HG03039 (cell line): ENCODE data around the gene GALNT10.
A peak's percentile ranks its signal among the peaks of the same experiment; 100 is the strongest.
"Not testable (repeated sequence)": the region's sequence is repeated elsewhere in the genome, so short reads cannot be mapped to it uniquely, and the experiment has no call there.

Source experiments
- ATAC-seq: cut with Tn5 transposase; IDR thresholded peaks from one replicate; pipeline ENCODE4 v1.9.1; 2021; ENCODE audit warnings: mild to moderate bottlenecking, moderate library complexity; ENCODE audit not compliant: unreplicated experiment

GALNT10 gene, protein sequence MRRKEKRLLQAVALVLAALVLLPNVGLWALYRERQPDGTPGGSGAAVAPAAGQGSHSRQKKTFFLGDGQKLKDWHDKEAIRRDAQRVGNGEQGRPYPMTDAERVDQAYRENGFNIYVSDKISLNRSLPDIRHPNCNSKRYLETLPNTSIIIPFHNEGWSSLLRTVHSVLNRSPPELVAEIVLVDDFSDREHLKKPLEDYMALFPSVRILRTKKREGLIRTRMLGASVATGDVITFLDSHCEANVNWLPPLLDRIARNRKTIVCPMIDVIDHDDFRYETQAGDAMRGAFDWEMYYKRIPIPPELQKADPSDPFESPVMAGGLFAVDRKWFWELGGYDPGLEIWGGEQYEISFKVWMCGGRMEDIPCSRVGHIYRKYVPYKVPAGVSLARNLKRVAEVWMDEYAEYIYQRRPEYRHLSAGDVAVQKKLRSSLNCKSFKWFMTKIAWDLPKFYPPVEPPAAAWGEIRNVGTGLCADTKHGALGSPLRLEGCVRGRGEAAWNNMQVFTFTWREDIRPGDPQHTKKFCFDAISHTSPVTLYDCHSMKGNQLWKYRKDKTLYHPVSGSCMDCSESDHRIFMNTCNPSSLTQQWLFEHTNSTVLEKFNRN

DNA sequence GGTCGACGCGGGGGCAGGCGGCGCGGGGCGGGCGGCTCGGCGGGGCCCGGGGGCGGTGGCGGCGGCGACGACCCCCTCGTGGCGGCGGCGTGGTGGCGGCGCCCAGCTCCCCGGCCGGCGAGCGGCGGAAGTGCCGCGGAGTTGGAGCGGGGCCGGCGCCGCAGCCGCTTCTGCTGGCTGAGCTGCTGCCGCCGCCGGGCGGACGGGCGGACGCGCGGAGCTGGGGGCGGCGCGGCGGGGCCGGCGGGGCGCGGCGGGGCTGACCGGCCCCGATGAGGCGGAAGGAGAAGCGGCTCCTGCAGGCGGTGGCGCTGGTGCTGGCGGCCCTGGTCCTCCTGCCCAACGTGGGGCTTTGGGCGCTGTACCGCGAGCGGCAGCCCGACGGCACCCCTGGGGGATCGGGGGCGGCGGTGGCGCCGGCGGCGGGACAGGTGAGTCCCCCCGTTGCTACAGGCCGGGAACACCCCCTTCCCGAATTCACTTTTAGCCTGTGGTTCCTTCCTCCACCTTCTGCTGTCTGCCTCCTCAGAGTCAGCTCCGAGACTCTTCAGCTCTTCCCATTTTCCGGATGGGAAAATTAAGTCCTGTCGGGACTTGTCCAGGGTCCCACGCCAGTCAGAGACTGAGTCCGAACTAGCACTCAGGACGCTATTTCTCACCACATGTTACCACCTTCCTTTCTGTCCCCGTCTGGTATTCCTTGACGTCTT is at the start of gene GALNT10:
Gene GALNT10, plus strand, starts transcription at position 139 of the 710 bp plus-strand sequence. Its CDS starts 134 bp downstream, at position 273.
- peak; percentile 61 for ATAC-seq

DNA sequence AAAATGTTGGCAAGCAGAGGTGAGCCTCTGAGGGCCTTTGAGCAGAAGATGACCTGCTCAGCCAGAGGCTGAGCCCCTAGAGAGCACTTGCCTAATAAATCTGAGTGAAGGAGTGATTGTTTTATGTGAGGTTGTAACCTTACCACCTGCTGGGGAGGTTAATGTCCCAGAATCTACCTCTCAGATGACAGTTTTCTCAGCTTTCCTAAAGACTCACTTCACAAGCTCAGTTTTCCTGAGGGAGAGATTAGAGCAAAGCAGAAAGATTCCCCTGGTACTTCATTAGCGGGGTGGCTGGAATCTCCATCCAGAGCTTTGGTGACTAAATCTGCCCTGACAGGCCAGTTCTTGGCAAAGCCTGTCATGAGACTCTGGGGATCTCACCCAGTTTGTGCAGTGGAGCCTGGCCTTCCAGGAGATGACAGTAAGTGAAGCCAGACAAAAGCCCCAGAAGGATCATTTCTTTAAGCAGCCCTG is 48.8 kb upstream of the GALNT10 start:
- ATAC-seq, result no peak

DNA sequence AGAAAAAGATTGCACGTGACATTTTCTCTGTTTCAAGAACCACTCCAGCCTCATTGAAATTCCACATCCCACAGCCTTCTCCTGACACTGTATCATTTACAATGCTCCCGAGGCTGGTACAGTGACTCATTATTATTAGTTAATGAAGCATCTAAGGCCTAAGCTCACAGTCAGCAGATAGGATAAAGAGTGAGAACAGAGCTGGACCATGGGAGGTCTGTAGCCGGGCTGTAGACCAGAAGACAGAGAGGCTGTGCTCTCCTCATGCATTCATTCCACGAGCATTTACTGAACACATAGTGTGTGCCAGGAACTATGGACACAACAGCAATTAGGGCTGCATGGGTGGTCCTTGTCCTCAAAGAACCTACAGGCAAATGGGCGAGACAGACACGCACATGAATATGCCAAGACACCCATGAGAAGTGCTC is 47.3 kb upstream of the GALNT10 start:
- no peak for ATAC-seq

DNA sequence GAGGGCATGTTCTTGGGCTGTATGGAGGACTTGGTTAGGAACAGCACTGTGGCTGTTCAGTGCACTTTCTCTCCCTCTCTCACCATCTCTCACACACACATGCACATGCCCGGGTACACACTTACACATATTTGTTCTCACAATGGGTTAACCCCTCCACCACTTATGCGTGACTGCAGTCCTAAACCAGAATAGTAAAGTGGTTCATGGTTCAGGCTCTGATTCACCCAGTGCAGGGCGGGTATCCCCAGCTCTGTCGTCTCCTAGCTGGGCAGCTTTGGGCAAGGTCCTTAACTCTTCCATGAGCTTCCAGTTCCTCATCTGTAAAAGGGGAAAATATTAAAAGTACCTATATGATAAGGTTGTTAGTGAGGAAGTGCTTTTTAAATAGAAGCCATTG is 45.3 kb upstream of the GALNT10 start:
- no peak for ATAC-seq

DNA sequence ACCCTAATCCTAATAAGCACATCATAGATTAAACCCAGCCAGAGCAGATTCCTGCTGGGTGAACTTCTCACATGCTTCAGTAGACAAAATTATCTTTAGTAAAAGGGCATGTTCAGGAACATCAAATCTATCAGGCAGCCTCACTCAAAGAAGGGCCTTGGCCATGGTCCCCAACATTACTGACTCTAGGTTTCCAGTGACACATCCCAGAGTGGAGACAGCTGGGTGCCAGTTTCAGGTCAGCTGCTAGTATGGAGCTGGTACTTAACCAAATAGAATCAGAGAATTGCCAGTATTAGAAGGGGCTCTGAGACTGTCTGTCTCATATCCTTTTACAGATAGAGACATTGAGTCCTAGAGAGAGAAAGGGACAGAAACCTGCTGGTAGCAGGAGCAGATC is 44.1 kb upstream of the GALNT10 start:
- no peak for ATAC-seq

GRCh38 chr5:154147666-154148065 is 42.9 kb upstream of the GALNT10 start:
- ATAC-seq, result no peak

DNA sequence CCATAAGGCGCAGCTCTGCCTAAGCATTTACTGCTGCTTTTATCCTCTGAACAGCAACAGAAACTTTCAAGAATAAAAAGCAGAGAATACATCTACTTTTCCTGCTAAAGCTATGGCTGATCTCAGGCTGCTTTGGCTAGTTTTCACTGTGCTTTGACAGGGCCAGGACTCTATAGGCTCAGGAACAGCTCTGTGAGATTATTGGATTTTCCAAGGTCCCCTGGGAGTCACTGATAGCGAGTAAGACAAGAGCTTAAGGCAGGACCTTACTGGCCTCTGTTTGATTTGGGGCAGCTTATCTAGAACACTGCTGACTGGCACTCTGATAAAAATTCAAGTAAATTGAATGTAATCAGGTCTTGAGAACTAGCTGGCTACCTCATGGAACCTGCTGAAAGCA is 40.1 kb upstream of the GALNT10 start:
- not testable (repeated sequence) for ATAC-seq

DNA sequence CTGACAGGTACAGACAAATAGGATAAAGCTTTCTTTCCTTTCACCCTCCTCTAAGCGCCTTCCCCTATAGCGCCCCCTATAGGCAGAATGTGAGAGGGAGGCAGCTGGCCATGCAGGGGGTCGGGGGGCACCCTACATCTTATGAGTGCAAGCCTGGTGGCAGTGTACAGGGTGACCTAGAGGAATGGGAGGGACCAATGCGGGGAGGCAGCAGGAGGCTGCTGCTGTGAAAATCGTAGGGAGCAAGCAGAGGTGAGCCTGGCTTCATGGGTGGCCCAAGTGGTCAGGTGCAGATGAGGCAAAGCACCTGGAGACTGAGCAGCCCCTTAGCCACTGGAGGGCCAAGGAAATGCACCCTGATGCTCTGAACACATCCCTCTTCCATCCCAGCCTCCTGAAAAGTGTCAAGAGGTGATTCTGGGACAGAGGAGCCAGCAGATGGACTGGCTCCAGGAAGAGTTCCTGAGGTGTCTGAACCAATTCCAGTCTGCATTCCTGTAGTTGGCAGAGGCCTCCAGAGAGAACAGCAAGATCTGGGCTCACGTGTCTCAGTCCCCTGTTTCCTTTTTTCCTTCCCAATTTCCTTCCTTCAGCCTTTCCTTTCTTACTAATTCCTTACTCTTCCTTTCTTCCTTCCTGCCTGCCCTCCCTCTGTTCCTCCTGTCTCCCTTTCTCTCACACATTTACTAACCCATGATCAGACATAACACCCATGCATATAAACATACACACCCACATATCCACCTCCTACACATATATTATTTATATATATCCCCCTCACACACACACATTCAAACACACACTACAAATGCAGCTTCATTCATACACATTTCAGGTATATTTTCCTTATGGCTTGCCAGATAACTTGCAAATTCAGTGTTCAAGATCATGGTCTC is 32.8 kb upstream of the GALNT10 start:
- no peak for ATAC-seq

- ATAC-seq, result no peak
These were observed 32.2 kb upstream of the GALNT10 start for GRCh38 chr5:154158379-154158737.

DNA sequence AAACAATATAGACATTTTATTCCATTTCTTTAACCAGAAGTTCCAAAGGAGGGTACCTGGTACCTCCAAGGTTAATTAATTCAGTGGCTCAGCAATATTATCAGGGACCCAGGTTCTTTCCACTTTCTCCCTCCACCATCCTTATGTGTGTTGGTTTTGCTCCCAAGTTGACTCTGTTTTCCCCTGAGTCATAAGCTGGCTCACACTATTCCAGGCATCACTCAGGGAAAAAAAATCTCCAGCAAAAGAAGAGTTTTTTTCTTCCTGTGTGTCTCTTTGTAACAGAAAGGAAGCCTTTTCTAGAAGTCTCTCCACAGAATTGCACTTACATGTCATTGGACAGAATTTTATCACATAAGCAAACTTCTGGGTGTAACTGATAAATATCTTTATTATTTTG is 31.2 kb upstream of the GALNT10 start:
- no peak for ATAC-seq

DNA sequence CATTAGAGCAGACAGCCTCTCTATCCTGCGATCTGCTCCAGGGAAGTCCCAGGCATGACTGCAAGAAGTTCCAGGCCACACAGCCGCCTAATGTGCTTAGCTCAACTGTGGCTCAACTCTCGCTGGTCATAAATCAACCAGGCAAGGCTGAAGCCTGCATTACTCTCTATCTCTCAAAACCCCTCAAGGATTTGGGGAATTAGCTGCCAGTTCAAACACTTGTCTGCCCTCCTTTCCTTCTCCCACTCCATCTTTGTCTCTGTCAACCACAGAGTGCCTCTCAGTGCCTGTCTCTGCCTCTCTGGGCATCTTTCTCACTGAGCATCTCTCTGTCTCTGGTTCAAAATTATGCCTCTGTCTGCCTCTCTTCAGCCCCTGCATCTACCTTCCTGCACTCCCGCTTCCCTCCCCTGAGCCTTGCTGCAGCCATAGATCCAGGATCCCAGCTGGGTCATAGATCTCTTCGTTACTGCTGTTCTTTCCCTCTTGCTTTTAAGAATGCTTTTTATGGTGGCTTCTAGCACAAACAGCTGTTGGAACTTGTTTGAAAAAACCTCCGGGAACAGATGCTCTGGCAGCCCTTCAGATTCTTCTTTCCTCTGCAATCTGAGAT is 27.9 kb upstream of the GALNT10 start:
- ATAC-seq, result no peak

GRCh38 chr5:154163327-154164248 is 26.9 kb upstream of the GALNT10 start:
- no peak for ATAC-seq

DNA sequence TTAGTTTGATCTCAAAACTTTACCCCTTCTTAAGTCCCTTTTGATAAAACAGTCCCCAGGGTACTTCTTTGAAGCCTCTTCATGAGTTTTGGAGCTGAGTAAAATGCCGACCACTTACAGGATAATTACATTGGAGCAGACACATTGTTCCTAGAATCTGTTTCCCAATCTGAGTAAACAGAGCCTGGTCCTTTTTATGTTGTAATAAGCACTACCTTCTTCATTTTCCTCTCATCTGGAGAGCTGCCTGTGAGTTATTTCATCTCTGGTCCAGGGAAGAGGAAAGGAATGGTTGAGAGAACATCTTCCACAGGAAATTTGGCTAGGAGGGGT is 26.3 kb upstream of the GALNT10 start:
- ATAC-seq, result no peak

- ATAC-seq, result no peak
These were observed 24.6 kb upstream of the GALNT10 start for GRCh38 chr5:154165886-154166285.

- ATAC-seq, result no peak
These were observed 23.4 kb upstream of the GALNT10 start for GRCh38 chr5:154166901-154167791.

- ATAC-seq, result no peak
These were observed 22.1 kb upstream of the GALNT10 start for GRCh38 chr5:154168395-154168794.

GRCh38 chr5:154172785-154173184 is 17.7 kb upstream of the GALNT10 start:
- no peak for ATAC-seq

DNA sequence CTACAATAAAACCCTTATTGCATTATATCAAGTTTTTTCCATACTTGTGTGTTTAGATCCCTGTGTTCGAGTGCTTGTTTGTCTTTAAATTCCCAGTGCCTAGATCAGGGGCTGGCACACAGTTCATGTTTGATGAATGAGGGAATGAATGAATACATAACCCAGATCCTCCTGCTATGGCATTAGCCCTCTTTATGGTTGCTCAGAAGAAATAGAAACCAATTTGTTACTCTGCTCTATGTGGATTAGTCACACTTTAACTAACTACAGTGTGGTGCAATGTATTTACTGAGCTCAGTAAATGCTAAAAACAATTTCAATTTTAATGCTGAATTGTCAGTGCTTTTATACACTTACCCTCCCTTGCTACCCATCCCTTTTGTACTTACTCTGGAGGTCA is 16.4 kb upstream of the GALNT10 start:
- ATAC-seq, result no peak
